Epithelial cell of esophagus (primary cell): ENCODE measurements around the gene PCBP3.
"Not testable (repeated sequence)": the region's sequence is repeated elsewhere in the genome, so short reads cannot be mapped to it uniquely, and the experiment has no call there.

Experiments used
- DNase-seq: peaks from one replicate; pipeline ENCODE4 v3.0.0; 2010; ENCODE audit warnings: low read depth
- H3K4me3 ChIP-seq: 2 replicates; pipeline ENCODE4 v1.5.1; 2011; ENCODE audit warnings: mild to moderate bottlenecking, low read length, control low read depth
- TF ChIP-seq, protein P1 (sequence below): IDR thresholded peaks from 2 replicates; pipeline ENCODE4 v1.5.1; 2011; ENCODE audit warnings: low read depth, mild to moderate bottlenecking, low read length, control low read depth, inconsistent platforms; ENCODE audit not compliant: insufficient read depth; ENCODE audit errors: missing control alignments

PCBP3 gene

GRCh38 chr21:45847870-45848269, 204.3 kb downstream of the PCBP3 start:
- H3K4me3 ChIP-seq = no peak overlapping the region
- TF ChIP-seq, protein P1, sequence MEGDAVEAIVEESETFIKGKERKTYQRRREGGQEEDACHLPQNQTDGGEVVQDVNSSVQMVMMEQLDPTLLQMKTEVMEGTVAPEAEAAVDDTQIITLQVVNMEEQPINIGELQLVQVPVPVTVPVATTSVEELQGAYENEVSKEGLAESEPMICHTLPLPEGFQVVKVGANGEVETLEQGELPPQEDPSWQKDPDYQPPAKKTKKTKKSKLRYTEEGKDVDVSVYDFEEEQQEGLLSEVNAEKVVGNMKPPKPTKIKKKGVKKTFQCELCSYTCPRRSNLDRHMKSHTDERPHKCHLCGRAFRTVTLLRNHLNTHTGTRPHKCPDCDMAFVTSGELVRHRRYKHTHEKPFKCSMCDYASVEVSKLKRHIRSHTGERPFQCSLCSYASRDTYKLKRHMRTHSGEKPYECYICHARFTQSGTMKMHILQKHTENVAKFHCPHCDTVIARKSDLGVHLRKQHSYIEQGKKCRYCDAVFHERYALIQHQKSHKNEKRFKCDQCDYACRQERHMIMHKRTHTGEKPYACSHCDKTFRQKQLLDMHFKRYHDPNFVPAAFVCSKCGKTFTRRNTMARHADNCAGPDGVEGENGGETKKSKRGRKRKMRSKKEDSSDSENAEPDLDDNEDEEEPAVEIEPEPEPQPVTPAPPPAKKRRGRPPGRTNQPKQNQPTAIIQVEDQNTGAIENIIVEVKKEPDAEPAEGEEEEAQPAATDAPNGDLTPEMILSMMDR = no peak
- DNase-seq = no peak

GRCh38 chr21:45848331-45848730, 204.8 kb downstream of the PCBP3 start:
- TF ChIP-seq, protein P1 = no peak
- no peak for DNase-seq
- no peak overlapping the region for H3K4me3 ChIP-seq

- TF ChIP-seq, protein P1 = no peak
- DNase-seq = no peak
- no peak overlapping the region for H3K4me3 ChIP-seq
These were observed 205.3 kb downstream of the PCBP3 start for GRCh38 chr21:45848805-45849204.

DNA sequence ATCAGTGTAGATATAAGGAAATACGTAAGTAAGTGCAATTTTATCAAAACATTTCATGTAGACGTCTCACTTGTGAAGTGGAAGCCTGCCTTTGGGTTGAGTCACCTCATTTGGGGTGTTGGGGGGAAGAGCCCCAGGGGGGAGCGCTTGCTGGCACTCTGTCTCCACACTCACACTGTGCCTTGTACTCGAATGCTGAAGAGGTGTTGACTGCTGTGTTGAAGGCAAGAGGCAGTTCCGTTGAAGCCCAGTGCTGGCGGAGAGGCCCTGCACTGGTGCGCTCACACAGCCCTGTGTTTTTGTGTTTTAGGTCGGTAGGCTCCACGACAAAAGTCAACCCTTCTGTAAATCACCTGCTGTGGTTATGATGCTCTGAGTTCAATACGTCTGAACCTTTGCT, 206.1 kb downstream of the PCBP3 start:
- DNase-seq = no peak
- TF ChIP-seq, protein P1 = no peak

GRCh38 chr21:45850181-45850580, 206.7 kb downstream of the PCBP3 start:
- TF ChIP-seq, protein P1 = no peak
- no peak overlapping the region for H3K4me3 ChIP-seq
- no peak for DNase-seq

More for the DNA sequence above, 206.1 kb downstream of the PCBP3 start:
- H3K4me3 ChIP-seq = no peak overlapping the region

- not testable (repeated sequence) for H3K4me3 ChIP-seq, DNase-seq
These were observed 208.9 kb downstream of the PCBP3 start for GRCh38 chr21:45852386-45852785.

DNA sequence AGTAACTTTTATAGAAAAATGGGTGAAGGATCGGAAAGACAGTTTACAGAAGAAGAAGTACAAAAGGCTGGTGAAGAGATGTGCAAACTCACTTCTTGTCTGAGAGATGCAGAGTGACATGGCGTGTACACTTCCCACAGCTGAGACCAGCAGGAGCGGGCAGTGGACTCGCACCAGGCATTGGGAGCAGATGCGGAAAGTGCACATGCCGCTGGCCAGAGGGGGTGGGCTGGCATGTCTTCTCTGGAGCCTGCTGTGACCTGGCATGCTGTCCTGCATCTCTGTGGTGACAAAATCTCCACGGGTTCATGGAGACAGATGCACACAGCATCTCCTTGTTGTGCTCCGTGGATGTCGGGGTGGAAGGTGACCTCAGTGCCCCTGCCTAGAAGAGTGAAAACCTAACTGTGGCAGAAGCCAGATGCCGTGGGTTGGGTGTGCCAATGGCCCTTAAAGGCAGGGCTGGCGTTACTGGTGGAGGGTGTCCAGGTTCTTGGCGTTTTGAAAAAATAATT, 209.4 kb downstream of the PCBP3 start:
- no peak overlapping the region for H3K4me3 ChIP-seq
- DNase-seq = no peak
- TF ChIP-seq, protein P1 = no peak
